Endodermal cell (in vitro differentiated cells): ENCODE measurements around the gene GPC2. TPM values are rescaled to one million over a fixed set of nuclear protein-coding genes. Genes with fewer than 3 reads are reported as not detected.
A peak's percentile ranks its signal among the peaks of the same experiment; 100 is the strongest.
"Not testable (repeated sequence)": the region's sequence is repeated elsewhere in the genome, so short reads cannot be mapped to it uniquely, and the experiment has no call there.

Experiments
- DNase-seq: peaks from one replicate; pipeline ENCODE4 v3.0.0-alpha.2; 2017
- H3K27ac ChIP-seq: 2 replicates; pipeline ENCODE4 v1.5.1; 2013; ENCODE audit warnings: mild to moderate bottlenecking, low read depth, low read length, moderate library complexity
- H3K27me3 ChIP-seq: 2 replicates; pipeline ENCODE4 v1.6.1; 2013; ENCODE audit warnings: mild to moderate bottlenecking, low read length, moderate library complexity; ENCODE audit not compliant: insufficient read depth, control insufficient read depth, poor library complexity, severe bottlenecking
- H3K36me3 ChIP-seq: 2 replicates; pipeline ENCODE4 v1.7.0; 2013; ENCODE audit warnings: mild to moderate bottlenecking, low read length, moderate library complexity; ENCODE audit not compliant: control insufficient read depth, insufficient read depth
- H3K4me1 ChIP-seq: one replicate; pipeline ENCODE4 v1.7.0; 2013; ENCODE audit warnings: low read length; ENCODE audit not compliant: control insufficient read depth, insufficient read depth
- H3K4me3 ChIP-seq: 2 replicates; pipeline ENCODE4 v1.5.1; 2013; ENCODE audit warnings: mild to moderate bottlenecking, low read length, moderate library complexity
- H3K9ac ChIP-seq: 2 replicates; pipeline ENCODE4 v1.6.1; 2013; ENCODE audit warnings: mild to moderate bottlenecking, low read length, moderate library complexity; ENCODE audit not compliant: poor library complexity, severe bottlenecking; ENCODE audit errors: extremely low read depth
- H3K9me3 ChIP-seq: 2 replicates; pipeline ENCODE4 v1.6.1; 2013; ENCODE audit warnings: mild to moderate bottlenecking, low read length, moderate library complexity; ENCODE audit not compliant: control insufficient read depth
- H3K27ac Mint-ChIP-seq: 2 replicates; pipeline ENCODE4 v1.8.0; 2020; ENCODE audit warnings: mixed read lengths
- H3K27me3 Mint-ChIP-seq: 2 replicates; pipeline ENCODE4 v1.8.0; 2021; ENCODE audit warnings: mild to moderate bottlenecking, mixed read lengths; ENCODE audit not compliant: insufficient read depth
- H3K36me3 Mint-ChIP-seq: 2 replicates; pipeline ENCODE4 v1.8.0; 2020; ENCODE audit warnings: low read depth, mixed read lengths
- H3K4me1 Mint-ChIP-seq: 2 replicates; pipeline ENCODE4 v1.8.0; 2020; ENCODE audit warnings: mixed read lengths
- H3K4me3 Mint-ChIP-seq: 2 replicates; pipeline ENCODE4 v1.8.0; 2020; ENCODE audit warnings: mild to moderate bottlenecking, moderate library complexity, mixed read lengths
- H3K9me3 Mint-ChIP-seq: 2 replicates; pipeline ENCODE4 v1.8.0; 2020; ENCODE audit warnings: mild to moderate bottlenecking, mixed read lengths
- WGBS, 2 experiments: methylation state at CpG; one replicate each; pipeline versions ENCODE4 v1.1.5 to v1.1.7; 2013; ENCODE audit warnings: missing lambda C conversion rate in 2 of 2, mixed read lengths in 1 of 2; ENCODE audit not compliant: insufficient coverage in 1 of 2, insufficient read length in 1 of 2; 5-methylcytosine and 5-hydroxymethylcytosine counted together
- total RNA-seq, 2 donors: library from RNA; stranded (reverse); fragmentation: NEBNext Ultra II Directional in 1 of 2; extraction: Animal tissue kit (Norgen Biotek cat#: 25700) in 1 of 2; gene quantifications; 2 replicates in 1 of 2; 3 replicates in 1 of 2; pipeline ENCODE4 v1.2.1, GENCODE V29; 2021
- TF ChIP-seq, protein P1 (sequence below): fragments of 200-600 bp; sonication (generic); conservative IDR thresholded peaks from 2 replicates; pipeline ENCODE4 v1.5.0; 2021; ENCODE audit warnings: antibody characterized with exemption, mild to moderate bottlenecking

GPC2 gene
- total RNA-seq, 2 donors from 2014 or later, result 39.3 to 56.1 TPM

DNA sequence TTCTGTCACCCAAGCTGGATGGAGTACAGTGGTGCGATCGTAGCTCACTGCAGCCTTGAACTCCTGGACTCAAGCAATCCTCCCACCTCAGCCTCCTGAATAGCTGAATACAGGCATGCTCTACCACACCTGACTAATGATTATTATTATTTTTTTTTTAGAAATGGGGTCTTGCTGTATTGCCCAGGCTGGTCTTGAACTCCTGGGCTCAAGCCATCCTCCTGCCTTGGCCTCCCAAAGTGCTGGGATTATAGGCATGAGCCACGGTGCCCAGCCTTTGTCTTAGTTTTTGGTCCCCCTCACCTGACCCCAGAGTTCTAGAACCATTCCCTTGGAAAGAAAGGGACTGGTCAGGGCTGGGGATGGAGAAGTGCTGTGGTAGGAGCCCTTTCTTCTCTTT, 2.9 kb upstream of the GPC2 start:
- H3K36me3 ChIP-seq, H3K36me3 Mint-ChIP-seq, DNase-seq, H3K4me3 ChIP-seq, H3K27ac Mint-ChIP-seq, H3K4me1 ChIP-seq, H3K4me3 Mint-ChIP-seq, H3K27ac ChIP-seq, H3K9me3 ChIP-seq, H3K9ac ChIP-seq, H3K9me3 Mint-ChIP-seq, H3K27me3 ChIP-seq: not testable (repeated sequence)
- Mint-ChIP-seq H3K27me3 (peaks cover 46% of the 10 kb centered on the region), H3K4me1 (peaks cover 15% of the 10 kb centered on the region)
- WGBS, 2 experiments, result 90 to 100% methylated on average over 2 to 3 of the region's 3 CpGs

DNA sequence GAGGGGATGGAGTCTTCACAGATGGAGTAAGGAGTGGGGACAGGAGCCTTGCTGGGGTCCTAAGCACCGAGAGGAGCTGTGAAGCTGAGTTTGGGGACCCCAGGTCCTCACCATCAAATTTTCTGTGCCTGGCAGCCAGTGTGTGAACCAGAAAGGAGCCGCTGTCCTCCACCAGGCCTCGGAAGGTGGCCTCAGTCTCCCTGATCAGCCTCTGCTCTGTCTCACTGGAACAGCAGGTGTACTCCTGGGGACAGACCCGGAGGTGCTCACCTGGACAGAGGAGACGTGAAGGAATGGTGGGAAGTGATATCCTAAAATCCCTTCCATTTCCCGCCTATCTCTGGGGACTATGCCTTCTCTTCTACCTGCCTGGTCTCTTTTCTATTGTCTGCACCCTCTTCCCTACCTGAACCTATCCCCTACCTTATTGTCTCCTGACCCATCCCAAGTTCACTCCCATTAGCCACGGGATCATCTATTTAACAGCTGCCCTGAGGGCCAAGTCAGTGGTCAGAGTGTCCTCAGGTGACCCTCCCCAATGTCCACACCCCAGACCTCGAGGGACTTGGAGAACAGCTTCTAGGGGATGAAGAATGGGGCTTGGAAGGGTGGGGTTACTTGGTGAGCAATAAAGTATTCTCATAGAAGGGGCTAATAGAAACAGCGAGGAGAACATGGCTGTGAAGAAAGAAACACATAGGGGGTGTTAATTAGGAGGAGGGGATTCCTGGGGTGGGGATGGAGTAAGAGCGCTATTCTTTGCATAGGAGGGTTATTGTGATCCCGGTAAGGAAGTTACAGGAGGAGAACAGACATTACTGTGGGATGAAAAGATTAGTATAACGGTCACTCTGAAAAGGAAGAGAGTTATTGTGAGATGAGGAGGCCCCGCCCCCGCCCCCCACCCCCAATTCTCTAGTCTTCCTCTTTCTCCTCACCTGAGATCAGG, 811 bp downstream of the GPC2 start:
- Histone ChIP-seq H3K9ac (peak overlapping the region; percentile 51), H3K36me3 (no peaks in the 10 kb centered on the region), H3K9me3 (no peaks in the 10 kb centered on the region), H3K4me1 (no peaks in the 10 kb centered on the region), H3K27me3 (no peaks in the 10 kb centered on the region), H3K27ac (peak overlapping the region; percentile 88), H3K4me3 (peak overlapping the region; percentile 92)
- peak; percentile 46 for DNase-seq
- Mint-ChIP-seq H3K4me1 (peaks cover 11% of the 10 kb centered on the region), H3K27ac (peak overlapping the region; percentile 64), H3K27me3 (peaks cover 40% of the 10 kb centered on the region), H3K9me3 (no peaks in the 10 kb centered on the region), H3K4me3 (peak overlapping the region; percentile 78), H3K36me3 (peaks cover 20% of the 10 kb centered on the region)
- TF ChIP-seq, protein P1, sequence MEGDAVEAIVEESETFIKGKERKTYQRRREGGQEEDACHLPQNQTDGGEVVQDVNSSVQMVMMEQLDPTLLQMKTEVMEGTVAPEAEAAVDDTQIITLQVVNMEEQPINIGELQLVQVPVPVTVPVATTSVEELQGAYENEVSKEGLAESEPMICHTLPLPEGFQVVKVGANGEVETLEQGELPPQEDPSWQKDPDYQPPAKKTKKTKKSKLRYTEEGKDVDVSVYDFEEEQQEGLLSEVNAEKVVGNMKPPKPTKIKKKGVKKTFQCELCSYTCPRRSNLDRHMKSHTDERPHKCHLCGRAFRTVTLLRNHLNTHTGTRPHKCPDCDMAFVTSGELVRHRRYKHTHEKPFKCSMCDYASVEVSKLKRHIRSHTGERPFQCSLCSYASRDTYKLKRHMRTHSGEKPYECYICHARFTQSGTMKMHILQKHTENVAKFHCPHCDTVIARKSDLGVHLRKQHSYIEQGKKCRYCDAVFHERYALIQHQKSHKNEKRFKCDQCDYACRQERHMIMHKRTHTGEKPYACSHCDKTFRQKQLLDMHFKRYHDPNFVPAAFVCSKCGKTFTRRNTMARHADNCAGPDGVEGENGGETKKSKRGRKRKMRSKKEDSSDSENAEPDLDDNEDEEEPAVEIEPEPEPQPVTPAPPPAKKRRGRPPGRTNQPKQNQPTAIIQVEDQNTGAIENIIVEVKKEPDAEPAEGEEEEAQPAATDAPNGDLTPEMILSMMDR, result no peak
- WGBS, 2 experiments, result 43 to 54% methylated on average over 7 to 11 of the region's 14 CpGs

DNA sequence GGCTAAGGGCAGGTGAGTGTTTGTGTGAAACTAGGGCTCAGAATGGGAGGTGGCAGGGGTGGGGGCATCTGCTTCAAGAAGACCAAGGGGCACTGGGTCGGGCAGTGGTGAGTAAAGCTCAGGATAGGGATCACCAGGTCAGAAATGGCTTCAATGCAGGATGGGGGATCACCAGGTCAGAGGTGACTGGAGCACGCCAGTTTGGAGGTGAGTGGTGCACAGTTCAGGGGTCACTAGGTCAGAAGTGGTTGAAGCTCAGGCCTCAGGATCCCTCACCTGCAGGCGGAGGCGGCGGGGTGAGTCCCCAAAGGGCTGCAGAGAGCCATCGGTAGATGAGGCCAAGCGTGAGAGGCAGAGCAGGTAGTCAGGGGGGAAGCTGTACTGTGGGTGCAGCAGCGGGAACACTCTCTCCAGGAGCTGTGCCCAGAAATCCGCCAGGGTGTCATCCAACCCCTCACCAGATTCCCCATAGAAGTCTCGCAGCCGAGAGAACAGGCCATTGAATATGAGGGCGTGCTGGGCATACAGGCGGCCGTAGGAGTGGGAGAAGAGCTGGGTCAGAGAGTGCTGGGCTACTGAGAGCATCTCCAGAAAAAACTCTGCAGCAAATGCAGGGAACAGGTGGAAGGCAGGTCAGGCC, 1.8 kb downstream of the GPC2 start:
- no peaks in the 10 kb centered on the region for H3K9me3 ChIP-seq
- Mint-ChIP-seq H3K9me3 (no peaks in the 10 kb centered on the region), H3K36me3 (peaks cover 20% of the 10 kb centered on the region), H3K27me3 (peaks cover 39% of the 10 kb centered on the region), H3K4me3 (peak overlapping the region; percentile 78), H3K4me1 (peaks cover 17% of the 10 kb centered on the region), H3K27ac (no peak overlapping the region)
- no peaks in the 10 kb centered on the region for H3K27me3 ChIP-seq
- TF ChIP-seq, protein P1, result no peak
- WGBS, 2 experiments, result 93 to 94% methylated on average over 10 to 14 of the region's 14 CpGs
- no peak for DNase-seq
- no peaks in the 10 kb centered on the region for H3K4me1 ChIP-seq
- no peaks in the 10 kb centered on the region for H3K36me3 ChIP-seq
- H3K9ac ChIP-seq, result no peak overlapping the region
- H3K4me3 ChIP-seq, result no peak overlapping the region
- H3K27ac ChIP-seq, result no peak overlapping the region
